Measurements from ENCODE around the gene LMCD1.

Gene LMCD1, protein sequence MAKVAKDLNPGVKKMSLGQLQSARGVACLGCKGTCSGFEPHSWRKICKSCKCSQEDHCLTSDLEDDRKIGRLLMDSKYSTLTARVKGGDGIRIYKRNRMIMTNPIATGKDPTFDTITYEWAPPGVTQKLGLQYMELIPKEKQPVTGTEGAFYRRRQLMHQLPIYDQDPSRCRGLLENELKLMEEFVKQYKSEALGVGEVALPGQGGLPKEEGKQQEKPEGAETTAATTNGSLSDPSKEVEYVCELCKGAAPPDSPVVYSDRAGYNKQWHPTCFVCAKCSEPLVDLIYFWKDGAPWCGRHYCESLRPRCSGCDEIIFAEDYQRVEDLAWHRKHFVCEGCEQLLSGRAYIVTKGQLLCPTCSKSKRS

GRCh38 chr3:8501371-8502131 lies at the start of gene LMCD1:
Gene LMCD1, plus strand, starts transcription at chr3:8501823. Its CDS starts 116 bp downstream, at chr3:8501939.
- peak within 1 kb of the TSS; percentile 92 for H3K4me3 Mint-ChIP-seq
- peak; percentile 19 to 36 (median 26) for TF ChIP-seq CTCF (IDR thresholded peaks at IDR 0.05; ENCODE audit: unreplicated experiment in 3 of 3)
- H3K36me3 Mint-ChIP-seq (ENCODE audit: low read depth), result peaks cover 3% of the 10 kb centered on the region
- H3K9me3 Mint-ChIP-seq, result no peaks in the 10 kb centered on the region
- peaks cover 7% of the 10 kb centered on the region for H3K27me3 Mint-ChIP-seq (ENCODE audit: low read depth)
- H3K27ac Mint-ChIP-seq, result peak within 1 kb of the TSS; percentile 87 to 97 (median 96)
- H3K4me1 Mint-ChIP-seq, result peaks cover 80% of the 10 kb centered on the region

DNA sequence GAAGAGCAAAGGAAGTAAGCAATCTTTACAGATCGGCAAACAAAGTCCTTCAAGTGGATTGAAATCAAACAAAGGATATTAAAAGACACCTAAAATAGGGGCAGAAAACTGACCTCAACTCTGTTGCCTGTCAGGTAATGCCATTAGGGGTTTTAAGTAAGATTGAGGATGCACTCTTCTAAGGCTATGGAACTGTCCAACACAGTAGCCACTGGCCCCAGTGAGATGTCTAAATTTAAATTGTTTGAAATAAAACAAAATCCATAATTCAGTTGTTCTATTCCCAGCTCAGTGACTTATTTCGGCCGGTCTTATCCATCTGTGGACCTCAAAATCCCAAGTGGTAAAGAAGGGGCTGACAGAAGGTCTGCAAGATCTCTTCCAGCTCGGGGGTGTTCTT lies 49.5 kb upstream of the LMCD1 start:
- no peak overlapping the region for H3K27ac Mint-ChIP-seq
- H3K4me3 Mint-ChIP-seq, result no peak overlapping the region
- H3K27me3 Mint-ChIP-seq (ENCODE audit: low read depth), result no peaks in the 10 kb centered on the region
- H3K36me3 Mint-ChIP-seq (ENCODE audit: low read depth), result no peaks in the 10 kb centered on the region
- peaks cover 3% of the 10 kb centered on the region for H3K9me3 Mint-ChIP-seq
- no peaks in the 10 kb centered on the region for H3K4me1 Mint-ChIP-seq
- no peak for TF ChIP-seq CTCF (IDR thresholded peaks at IDR 0.05; ENCODE audit: unreplicated experiment in 3 of 3)

- Mint-ChIP-seq H3K27me3 (ENCODE audit: low read depth) (no peaks in the 10 kb centered on the region), H3K9me3 (peaks cover 3% of the 10 kb centered on the region), H3K36me3 (ENCODE audit: low read depth) (no peaks in the 10 kb centered on the region), H3K4me1 (no peaks in the 10 kb centered on the region), H3K27ac (no peak overlapping the region), H3K4me3 (no peak overlapping the region)
- TF ChIP-seq CTCF (IDR thresholded peaks at IDR 0.05; ENCODE audit: unreplicated experiment in 3 of 3), result no peak
Observed at GRCh38 chr3:8453153-8453552, 48.5 kb upstream of the LMCD1 start.

GRCh38 chr3:8455526-8456411 lies 45.9 kb upstream of the LMCD1 start:
- no peaks in the 10 kb centered on the region for H3K9me3 Mint-ChIP-seq
- H3K27ac Mint-ChIP-seq, result no peak overlapping the region
- H3K36me3 Mint-ChIP-seq (ENCODE audit: low read depth), result no peaks in the 10 kb centered on the region
- no peaks in the 10 kb centered on the region for H3K4me1 Mint-ChIP-seq
- no peak overlapping the region for H3K4me3 Mint-ChIP-seq
- no peak for TF ChIP-seq CTCF (IDR thresholded peaks at IDR 0.05; ENCODE audit: unreplicated experiment in 3 of 3)
- H3K27me3 Mint-ChIP-seq (ENCODE audit: low read depth), result no peaks in the 10 kb centered on the region

DNA sequence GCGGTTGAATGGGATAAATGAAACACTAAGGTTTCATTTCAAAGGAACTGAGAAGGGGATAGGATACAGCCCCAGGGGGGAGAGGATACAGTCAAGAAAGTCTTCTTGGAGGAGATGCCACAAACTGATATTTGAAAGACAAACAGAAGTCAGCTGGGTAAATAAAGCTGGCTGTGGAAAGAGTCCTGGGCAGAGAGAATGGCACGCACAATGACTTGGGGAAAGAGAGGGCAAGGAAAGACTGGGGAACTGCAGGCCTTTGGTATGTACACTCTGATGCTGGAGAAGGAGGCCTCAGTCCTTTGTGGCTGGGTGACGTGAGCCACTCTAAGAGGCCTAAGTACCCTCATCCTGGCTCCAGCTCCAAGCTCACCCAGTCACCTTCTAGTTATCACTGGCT lies 45.2 kb upstream of the LMCD1 start:
- H3K4me3 Mint-ChIP-seq, result no peak overlapping the region
- H3K27me3 Mint-ChIP-seq (ENCODE audit: low read depth), result no peaks in the 10 kb centered on the region
- no peaks in the 10 kb centered on the region for H3K4me1 Mint-ChIP-seq
- no peaks in the 10 kb centered on the region for H3K9me3 Mint-ChIP-seq
- TF ChIP-seq CTCF (IDR thresholded peaks at IDR 0.05; ENCODE audit: unreplicated experiment in 3 of 3), result no peak
- H3K36me3 Mint-ChIP-seq (ENCODE audit: low read depth), result no peaks in the 10 kb centered on the region
- H3K27ac Mint-ChIP-seq, result no peak overlapping the region
